B cell (primary cell): ENCODE results near the gene NPR3. TPM values are rescaled to one million over a fixed set of nuclear protein-coding genes. Genes with fewer than 3 reads are reported as not detected.

Experiments
- ATAC-seq: fragments of 200-7000 bp; cut with Tn5 transposase; one replicate; pipeline ENCODE4 v1.10.0; 2021; ENCODE audit warnings: low read depth, mild to moderate bottlenecking, moderate number of reproducible peaks, moderate library complexity
- CTCF ChIA-PET: fragments of 350-600 bp; sonication (Branson Sonifier 250); formaldehyde crosslinking; loops from one replicate; lab custom pipeline; 2021; ENCODE audit warnings: antibody characterized with exemption, inconsistent platforms; lab: Charles Lee
- POLR2A ChIA-PET: fragments of 350-600 bp; sonication (Branson Sonifier 250); formaldehyde crosslinking; loops from one replicate; lab custom pipeline; 2021; ENCODE audit warnings: antibody characterized with exemption; lab: Charles Lee
- DNase-seq: peaks from one replicate; pipeline ENCODE4 v3.0.0; 2013
- H2AFZ ChIP-seq: 2 replicates; pipeline ENCODE4 v1.6.1; 2012; ENCODE audit warnings: mild to moderate bottlenecking, low read depth, low read length; ENCODE audit not compliant: insufficient read depth, poor library complexity, severe bottlenecking
- H3K27ac ChIP-seq, 2 donors: 1 replicate in 1 of 2; 2 replicates in 1 of 2; pipeline ENCODE4 v1.5.1; 2012 to 2013; ENCODE audit warnings: low read length in 2 of 2, mild to moderate bottlenecking in 2 of 2, moderate library complexity in 1 of 2
- H3K27me3 ChIP-seq, 4 experiments: fragments of 200-600 bp in 1 of 4; sonication (generic) in 1 of 4; replicated peaks in 1 of 4; 1 replicate in 2 of 4; 2 replicates in 2 of 4; pipeline versions ENCODE4 v1.6.1 to v1.7.0; 2013 to 2016; ENCODE audit warnings: low read length in 3 of 4, mild to moderate bottlenecking in 2 of 4, mixed read lengths in 1 of 4, moderate library complexity in 1 of 4; ENCODE audit not compliant: insufficient read depth in 4 of 4, control insufficient read depth in 3 of 4; ENCODE audit errors: control extremely low read depth in 1 of 4
- H3K36me3 ChIP-seq, 2 experiments: replicated peaks in 1 of 2; 1 replicate in 1 of 2; 2 replicates in 1 of 2; pipeline versions ENCODE4 v1.6.1 to v1.7.1; 2013; ENCODE audit warnings: low read length in 1 of 2; ENCODE audit not compliant: insufficient read depth in 2 of 2, control insufficient read depth in 1 of 2; ENCODE audit errors: control extremely low read depth in 1 of 2, extremely low read depth in 1 of 2
- H3K4me1 ChIP-seq, 2 donors: fragments of 200-600 bp in 1 of 2; sonication (generic) in 1 of 2; 1 replicate in 1 of 2; 2 replicates in 1 of 2; pipeline versions ENCODE4 v1.5.1 to v1.6.1; 2013 to 2017; ENCODE audit warnings: low read length in 2 of 2; ENCODE audit not compliant: control insufficient read depth in 2 of 2, insufficient read depth in 2 of 2
- H3K4me2 ChIP-seq: replicated peaks from 2 replicates; pipeline ENCODE3; 2012; ENCODE audit warnings: mild to moderate bottlenecking, low read depth, low read length; ENCODE audit not compliant: poor library complexity, severe bottlenecking
- H3K4me3 ChIP-seq, 5 experiments: fragments of 200-600 bp in 1 of 5; sonication (generic) in 1 of 5; 1 replicate in 3 of 5; 2 replicates in 2 of 5; pipeline versions ENCODE4 v1.5.1 to v1.7.0; 2011 to 2016; ENCODE audit warnings: low read length in 4 of 5, mild to moderate bottlenecking in 4 of 5, low read depth in 2 of 5, control low read depth in 1 of 5, moderate library complexity in 1 of 5; ENCODE audit not compliant: insufficient read depth in 1 of 5; ENCODE audit errors: control extremely low read depth in 1 of 5, extremely low read depth in 1 of 5
- H3K79me2 ChIP-seq: fragments of 200-600 bp; sonication (generic); one replicate; pipeline ENCODE4 v1.6.0; 2016; ENCODE audit warnings: low read length; ENCODE audit not compliant: control insufficient read depth, insufficient read depth
- H3K9ac ChIP-seq: fragments of 200-600 bp; sonication (generic); 2 replicates; pipeline ENCODE4 v1.6.1; 2017; ENCODE audit warnings: mild to moderate bottlenecking, low read length, moderate library complexity
- H3K9me3 ChIP-seq, 3 donors: one replicate each; pipeline versions ENCODE4 v1.6.1 to v1.7.1; 2013; ENCODE audit warnings: low read length in 2 of 3; ENCODE audit not compliant: control insufficient read depth in 2 of 3, insufficient read depth in 1 of 3; ENCODE audit errors: control extremely low read depth in 1 of 3
- H4K20me1 ChIP-seq: 2 replicates; pipeline ENCODE4 v1.6.0; 2012; ENCODE audit warnings: mild to moderate bottlenecking, low read length; ENCODE audit not compliant: insufficient read depth, control insufficient read depth, poor library complexity, severe bottlenecking
- H3K27ac Mint-ChIP-seq: one replicate; pipeline ENCODE4 v1.8.0; 2021; ENCODE audit warnings: mixed read lengths
- H3K27me3 Mint-ChIP-seq: one replicate; pipeline ENCODE4 v1.8.0; 2021; ENCODE audit warnings: mixed read lengths
- H3K4me1 Mint-ChIP-seq: one replicate; pipeline ENCODE4 v1.8.0; 2021; ENCODE audit warnings: mixed read lengths
- H3K4me3 Mint-ChIP-seq: one replicate; pipeline ENCODE4 v1.8.0; 2021; ENCODE audit warnings: mixed read lengths
- H3K9me3 Mint-ChIP-seq: one replicate; pipeline ENCODE4 v1.8.0; 2022; ENCODE audit warnings: mixed read lengths; ENCODE audit not compliant: insufficient read depth
- EZH2 ChIP-seq: IDR thresholded peaks from 2 replicates; pipeline ENCODE4 v1.6.1; 2012; ENCODE audit warnings: borderline replicate concordance, low read depth, mild to moderate bottlenecking, moderate library complexity, low read length; ENCODE audit not compliant: insufficient read depth, poor library complexity, severe bottlenecking
- WGBS: methylation state at CpG from one replicate; pipeline ENCODE4 v1.1.5; 2013; ENCODE audit warnings: missing lambda C conversion rate; ENCODE audit not compliant: insufficient coverage; 5-methylcytosine and 5-hydroxymethylcytosine counted together
- intact Hi-C: fragments of 100-400 bp; cut with micrococcal nuclease; formaldehyde crosslinking; loops from one replicate; pipeline ENCODE4 v1.10.0; 2022
- polyA plus RNA-seq: library from polyadenylated mRNA; depleted of rRNA; stranded (reverse); fragments of >200 nt; gene quantifications from 2 replicates; pipeline ENCODE4 v1.2.3, GENCODE V29; 2012
- total RNA-seq, 2 donors: library from RNA; stranded (reverse); fragments of 120-200 nt in 1 of 2; gene quantifications; 1 replicate in 1 of 2; 2 replicates in 1 of 2; pipeline versions ENCODE4 v1.2.3 to v1.2.4, GENCODE V29; 2013 to 2022
- TF ChIP-seq, protein P1 (sequence below): fragments of 200-600 bp; IDR thresholded peaks from one replicate; pipeline ENCODE4 v1.8.0; 2022; ENCODE audit warnings: antibody characterized with exemption, mild to moderate bottlenecking

The NPR3 gene
- total and polyA plus RNA-seq, 2 donors (not counting 1 experiment from before 2014, with no cell fraction given) = not detected

GRCh38 chr5:32712481-32713360 is 1.6 kb downstream of the NPR3 start:
- H3K4me3 Mint-ChIP-seq = peak overlapping the region; percentile 56
- no peak overlapping the region for H2AFZ ChIP-seq
- H3K9me3 Mint-ChIP-seq = no peaks in the 10 kb centered on the region
- H3K4me2 ChIP-seq = peak overlapping the region; percentile 43
- H3K27me3 ChIP-seq = peaks cover 0 to 42% (median 22%) of the 10 kb centered on the region in 4 experiments
- H3K4me1 ChIP-seq = peaks cover 35 to 48% of the 10 kb centered on the region in 2 donors
- peak; percentile 9 for DNase-seq
- TF ChIP-seq, protein P1, sequence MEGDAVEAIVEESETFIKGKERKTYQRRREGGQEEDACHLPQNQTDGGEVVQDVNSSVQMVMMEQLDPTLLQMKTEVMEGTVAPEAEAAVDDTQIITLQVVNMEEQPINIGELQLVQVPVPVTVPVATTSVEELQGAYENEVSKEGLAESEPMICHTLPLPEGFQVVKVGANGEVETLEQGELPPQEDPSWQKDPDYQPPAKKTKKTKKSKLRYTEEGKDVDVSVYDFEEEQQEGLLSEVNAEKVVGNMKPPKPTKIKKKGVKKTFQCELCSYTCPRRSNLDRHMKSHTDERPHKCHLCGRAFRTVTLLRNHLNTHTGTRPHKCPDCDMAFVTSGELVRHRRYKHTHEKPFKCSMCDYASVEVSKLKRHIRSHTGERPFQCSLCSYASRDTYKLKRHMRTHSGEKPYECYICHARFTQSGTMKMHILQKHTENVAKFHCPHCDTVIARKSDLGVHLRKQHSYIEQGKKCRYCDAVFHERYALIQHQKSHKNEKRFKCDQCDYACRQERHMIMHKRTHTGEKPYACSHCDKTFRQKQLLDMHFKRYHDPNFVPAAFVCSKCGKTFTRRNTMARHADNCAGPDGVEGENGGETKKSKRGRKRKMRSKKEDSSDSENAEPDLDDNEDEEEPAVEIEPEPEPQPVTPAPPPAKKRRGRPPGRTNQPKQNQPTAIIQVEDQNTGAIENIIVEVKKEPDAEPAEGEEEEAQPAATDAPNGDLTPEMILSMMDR = no peak
- no peak for TF ChIP-seq EZH2
- ChIA-PET CTCF (no interaction called here), POLR2A (no interaction called here)
- WGBS = 4% methylated on average over 53 of the region's 56 CpGs
- peaks cover 60% of the 10 kb centered on the region for H3K27me3 Mint-ChIP-seq
- H3K79me2 ChIP-seq = no peaks in the 10 kb centered on the region
- H3K4me1 Mint-ChIP-seq = peaks cover 35% of the 10 kb centered on the region
- peaks cover 0 to 16% (median 0%) of the 10 kb centered on the region in 3 donors for H3K9me3 ChIP-seq
- H4K20me1 ChIP-seq = no peaks in the 10 kb centered on the region
- intact Hi-C loops = no loop called here
- ATAC-seq = no peak
- H3K4me3 ChIP-seq = no peak overlapping the region
- no peak overlapping the region for H3K27ac ChIP-seq
- H3K36me3 ChIP-seq = no peaks in the 10 kb centered on the region
- no peak overlapping the region for H3K9ac ChIP-seq
- H3K27ac Mint-ChIP-seq = no peak overlapping the region

DNA sequence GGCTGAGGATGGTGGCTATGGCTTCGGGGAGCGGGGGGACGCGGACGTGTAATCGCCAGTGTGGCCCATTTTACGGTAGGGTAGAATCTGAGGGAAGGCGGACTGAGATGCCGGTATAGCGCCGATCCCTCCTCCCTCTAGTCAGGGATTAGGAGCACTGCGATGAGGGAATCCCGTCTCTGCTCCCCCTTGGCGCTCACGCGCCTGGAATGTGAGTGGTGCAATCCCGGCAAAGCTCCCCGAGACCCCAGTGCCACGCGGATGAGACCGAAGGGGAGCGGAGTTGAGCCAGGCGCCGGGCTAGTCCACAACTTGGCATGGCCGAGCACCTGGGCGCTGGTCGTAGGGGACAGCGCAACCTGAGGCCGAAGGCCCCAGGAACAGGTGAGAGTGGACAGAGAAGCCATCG is 2.2 kb downstream of the NPR3 start:
- TF ChIP-seq EZH2 = no peak
- TF ChIP-seq, protein P1 = no peak
- WGBS = 7% methylated on average over 30 of the region's 30 CpGs
- H3K4me3 ChIP-seq = no peak overlapping the region
- H3K4me3 Mint-ChIP-seq = no peak overlapping the region
- peaks cover 35 to 48% of the 10 kb centered on the region in 2 donors for H3K4me1 ChIP-seq
- H3K36me3 ChIP-seq = no peaks in the 10 kb centered on the region
- ChIA-PET CTCF (no interaction called here), POLR2A (no interaction called here)
- H3K9me3 ChIP-seq = peaks cover 0 to 16% (median 0%) of the 10 kb centered on the region in 3 donors
- H2AFZ ChIP-seq = no peak overlapping the region
- ATAC-seq = no peak
- intact Hi-C loops = no loop called here
- no peaks in the 10 kb centered on the region for H4K20me1 ChIP-seq
- peaks cover 0 to 42% (median 21%) of the 10 kb centered on the region in 4 experiments for H3K27me3 ChIP-seq
- H3K4me2 ChIP-seq = no peak overlapping the region
- H3K27me3 Mint-ChIP-seq = peaks cover 64% of the 10 kb centered on the region
- no peak overlapping the region for H3K9ac ChIP-seq
- no peak overlapping the region for H3K27ac Mint-ChIP-seq
- no peaks in the 10 kb centered on the region for H3K9me3 Mint-ChIP-seq
- H3K79me2 ChIP-seq = no peaks in the 10 kb centered on the region
- peak; percentile 6 for DNase-seq
- peaks cover 35% of the 10 kb centered on the region for H3K4me1 Mint-ChIP-seq
- H3K27ac ChIP-seq = no peak overlapping the region
